Measurements from ENCODE around the gene CRIP2. TPM values are rescaled to one million over a fixed set of nuclear protein-coding genes. Genes with fewer than 3 reads are reported as not detected.

Gene CRIP2
- total and polyA plus RNA-seq, 9 of the 15 experiments (the other 6 are each of a cell fraction or from before 2014, with no cell fraction given): 0.18 to 2.0 (median 0.69) TPM; not detected in 1

DNA sequence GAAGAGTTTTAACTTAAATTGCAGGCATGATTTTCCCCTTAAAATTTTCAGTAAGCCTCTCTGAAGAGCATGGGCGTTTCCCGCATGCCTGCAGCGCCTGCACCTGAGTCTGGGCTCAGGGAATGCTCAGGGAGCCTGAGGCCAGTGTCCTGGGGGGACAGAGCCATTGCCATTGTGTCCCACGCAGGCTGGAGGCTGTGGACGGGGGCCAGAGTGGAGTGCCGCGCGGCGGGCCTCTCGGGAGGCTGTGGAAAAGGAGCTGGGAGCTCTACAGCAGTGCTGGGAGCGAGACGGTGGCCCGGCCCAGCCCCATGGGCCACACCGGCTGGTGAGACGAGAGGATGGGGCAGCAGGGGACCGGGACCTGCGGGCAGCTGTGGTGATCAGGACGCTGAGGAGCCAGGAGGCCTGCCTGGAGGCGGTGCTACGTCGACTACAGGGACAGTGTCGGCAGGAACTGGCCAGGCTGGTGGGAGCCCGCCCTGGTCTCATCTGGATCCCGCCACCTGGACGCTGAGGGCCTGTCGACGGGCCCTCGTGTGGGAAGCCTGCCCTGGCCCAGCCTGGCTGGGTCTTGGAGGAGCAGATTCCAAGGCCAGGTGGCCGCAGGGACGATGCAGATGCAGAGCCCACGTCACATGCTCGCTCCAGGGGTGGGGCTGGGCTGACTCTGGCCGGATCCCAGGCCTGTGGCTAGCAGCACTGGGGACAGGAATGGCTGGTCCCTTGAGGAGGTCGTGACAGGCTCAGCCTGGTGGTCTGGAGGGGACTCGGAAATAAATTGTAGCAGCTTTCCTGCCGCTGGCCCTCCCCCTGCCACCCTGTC lies 24.0 kb downstream of the CRIP2 start:
- no peaks in the 10 kb centered on the region for H3K9me3 ChIP-seq (replicated peaks; ENCODE audit: control insufficient read depth, insufficient read depth, low read depth, low read length)
- intact Hi-C loops (cut with micrococcal nuclease): no loop called here
- TF ChIP-seq RBFOX2 (IDR thresholded peaks at IDR 0.05; ENCODE audit: low read depth, low read length): 0 out of 2 replicates have a peak, but pooled peaks have one; percentile 6
- TF ChIP-seq MEF2A (IDR thresholded peaks at IDR 0.05; ENCODE audit: control insufficient read depth, low read depth, low read length): no peak
- peak; percentile 85 for TF ChIP-seq ZFP36 (IDR thresholded peaks at IDR 0.05; ENCODE audit: low read depth, low read length, partially characterized antibody)
- no peak for TF ChIP-seq TRIM28 (IDR thresholded peaks at IDR 0.05)
- TF ChIP-seq NEUROD1 (IDR thresholded peaks at IDR 0.05; ENCODE audit: borderline replicate concordance, low read depth, low read length, partially characterized antibody): no peak
- no peaks in the 10 kb centered on the region for H3K27me3 ChIP-seq (ENCODE audit: control insufficient read depth in 2 of 2, insufficient read depth in 2 of 2, low read length in 2 of 2)
- 86% methylated on average over 11 of the region's 36 CpGs for WGBS (ENCODE audit: insufficient coverage, low coverage, missing lambda C conversion rate)
- H3K4me2 ChIP-seq (ENCODE audit: insufficient read depth, low read length): no peak overlapping the region
- no peak overlapping the region for H3K4me3 ChIP-seq
- no peaks in the 10 kb centered on the region for H3K9me1 ChIP-seq (ENCODE audit: control insufficient read depth, insufficient read depth, low read length)
- no peaks in the 10 kb centered on the region for H3K79me2 ChIP-seq (ENCODE audit: control insufficient read depth, insufficient read depth, low read length)
- no peaks in the 10 kb centered on the region for H3K36me3 ChIP-seq (ENCODE audit: control insufficient read depth, insufficient read depth, low read length)
- ChIA-PET POLR2A (interaction anchor here (0.7 kb wide), 1 partner anchor 431 kb away, joined by 3 read pairs; no protein-coding TSS in a partner anchor), CTCF (ENCODE audit: low intra/inter-chr PET ratio) (no interaction called here)
- peaks cover 0 to 61% of the 10 kb centered on the region in 2 experiments; a peak in 2 of 5 replicates for H3K4me1 ChIP-seq (replicated peaks in 1 of 2; ENCODE audit: control insufficient read depth in 2 of 2, insufficient read depth in 2 of 2, low read length in 2 of 2)
- no TSS peak for BruUV-seq (replicated peaks)
- in situ Hi-C loops (cut with MboI): no loop called here
- H2AFZ ChIP-seq (ENCODE audit: low read depth, low read length): no peak overlapping the region
- no peak overlapping the region; a peak in 1 of 4 replicates for H3K9ac ChIP-seq (ENCODE audit: insufficient read depth in 1 of 2, low read depth in 2 of 2, low read length in 2 of 2)
- DNase-seq (ENCODE audit: extremely low read depth in 1 of 4, low spot score in 3 of 4) (no peak), ATAC-seq (no peak), FAIRE-seq (no peak)
- H4K20me1 ChIP-seq (replicated peaks; ENCODE audit: control insufficient read depth, insufficient read depth, low read length): no peaks in the 10 kb centered on the region
- no peak overlapping the region for H3K27ac ChIP-seq (ENCODE audit: extremely low read depth, low read depth, low read length)
